GM12874 (cell line): ENCODE data around the gene LPIN1.

Source experiments
- TF ChIP-seq, protein P1 (sequence below): IDR thresholded peaks from 2 replicates; pipeline ENCODE4 v1.5.1; 2011; ENCODE audit warnings: low read depth, mild to moderate bottlenecking, control low read depth, low read length, moderate library complexity; ENCODE audit not compliant: insufficient read depth

LPIN1 gene

DNA sequence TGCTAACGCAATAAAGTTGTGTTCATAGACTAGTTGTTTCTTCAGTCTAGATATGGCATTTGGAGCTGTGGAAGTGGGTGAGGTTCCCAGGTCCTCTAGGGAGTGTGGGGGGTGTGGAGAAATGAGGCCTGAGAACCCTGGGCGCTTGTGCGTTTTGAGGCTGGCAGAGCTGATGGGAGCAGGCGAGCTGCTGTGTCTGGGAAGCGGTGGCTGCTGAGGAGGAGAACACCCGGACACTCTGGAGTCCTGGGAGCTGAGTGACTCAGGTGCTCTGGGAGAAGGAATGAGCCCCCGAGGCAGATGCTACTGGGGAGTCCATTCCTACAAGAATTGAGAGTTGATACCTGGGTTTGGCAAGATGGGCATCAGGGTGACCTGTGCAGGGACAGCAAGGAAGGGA, 67.5 kb downstream of the LPIN1 start:
- TF ChIP-seq, protein P1, sequence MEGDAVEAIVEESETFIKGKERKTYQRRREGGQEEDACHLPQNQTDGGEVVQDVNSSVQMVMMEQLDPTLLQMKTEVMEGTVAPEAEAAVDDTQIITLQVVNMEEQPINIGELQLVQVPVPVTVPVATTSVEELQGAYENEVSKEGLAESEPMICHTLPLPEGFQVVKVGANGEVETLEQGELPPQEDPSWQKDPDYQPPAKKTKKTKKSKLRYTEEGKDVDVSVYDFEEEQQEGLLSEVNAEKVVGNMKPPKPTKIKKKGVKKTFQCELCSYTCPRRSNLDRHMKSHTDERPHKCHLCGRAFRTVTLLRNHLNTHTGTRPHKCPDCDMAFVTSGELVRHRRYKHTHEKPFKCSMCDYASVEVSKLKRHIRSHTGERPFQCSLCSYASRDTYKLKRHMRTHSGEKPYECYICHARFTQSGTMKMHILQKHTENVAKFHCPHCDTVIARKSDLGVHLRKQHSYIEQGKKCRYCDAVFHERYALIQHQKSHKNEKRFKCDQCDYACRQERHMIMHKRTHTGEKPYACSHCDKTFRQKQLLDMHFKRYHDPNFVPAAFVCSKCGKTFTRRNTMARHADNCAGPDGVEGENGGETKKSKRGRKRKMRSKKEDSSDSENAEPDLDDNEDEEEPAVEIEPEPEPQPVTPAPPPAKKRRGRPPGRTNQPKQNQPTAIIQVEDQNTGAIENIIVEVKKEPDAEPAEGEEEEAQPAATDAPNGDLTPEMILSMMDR: no peak

DNA sequence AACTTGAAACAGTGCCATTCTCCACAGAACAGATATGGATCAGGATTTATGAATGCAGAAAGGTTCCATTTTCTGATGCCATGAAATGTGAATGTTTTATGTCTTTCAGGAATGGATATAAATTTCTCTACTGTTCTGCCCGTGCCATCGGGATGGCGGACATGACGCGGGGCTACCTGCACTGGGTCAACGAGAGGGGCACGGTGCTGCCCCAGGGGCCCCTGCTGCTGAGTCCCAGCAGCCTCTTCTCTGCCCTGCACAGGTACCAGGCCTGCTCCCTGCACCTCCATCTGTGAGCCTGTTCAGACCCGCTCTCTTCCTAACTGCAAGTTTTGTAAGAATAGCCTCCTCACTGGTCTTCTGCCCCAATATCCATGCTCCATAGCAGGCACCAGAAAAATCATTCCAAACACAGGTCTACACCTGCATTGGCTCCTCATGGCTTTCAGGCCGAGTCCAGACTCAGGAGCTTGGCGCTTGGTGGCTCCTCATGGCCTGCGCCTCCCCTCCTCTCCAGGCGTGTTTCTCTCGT, 68.6 kb downstream of the LPIN1 start:
- TF ChIP-seq, protein P1: no peak

DNA sequence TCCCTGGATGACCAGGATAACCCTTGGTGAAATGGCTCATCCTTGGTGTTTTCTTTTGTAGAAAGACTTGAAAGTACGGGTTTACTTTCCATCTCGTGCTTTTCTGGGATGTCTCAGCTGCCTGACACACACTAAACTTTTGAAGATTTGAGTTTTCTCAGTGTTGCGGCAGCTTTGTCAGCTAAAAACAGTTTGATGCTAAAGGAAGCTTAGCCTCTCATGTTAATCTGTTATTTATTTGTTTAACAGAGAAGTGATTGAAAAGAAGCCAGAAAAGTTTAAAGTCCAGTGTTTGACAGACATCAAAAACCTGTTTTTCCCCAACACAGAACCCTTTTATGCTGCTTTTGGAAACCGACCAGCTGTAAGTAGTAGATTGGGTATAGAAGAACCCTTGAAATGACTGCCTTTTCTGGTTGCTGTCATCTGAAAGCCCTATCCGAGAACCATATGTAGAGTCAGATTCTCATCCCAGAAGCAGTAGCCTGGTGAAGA, 72.8 kb downstream of the LPIN1 start:
- TF ChIP-seq, protein P1: no peak

DNA sequence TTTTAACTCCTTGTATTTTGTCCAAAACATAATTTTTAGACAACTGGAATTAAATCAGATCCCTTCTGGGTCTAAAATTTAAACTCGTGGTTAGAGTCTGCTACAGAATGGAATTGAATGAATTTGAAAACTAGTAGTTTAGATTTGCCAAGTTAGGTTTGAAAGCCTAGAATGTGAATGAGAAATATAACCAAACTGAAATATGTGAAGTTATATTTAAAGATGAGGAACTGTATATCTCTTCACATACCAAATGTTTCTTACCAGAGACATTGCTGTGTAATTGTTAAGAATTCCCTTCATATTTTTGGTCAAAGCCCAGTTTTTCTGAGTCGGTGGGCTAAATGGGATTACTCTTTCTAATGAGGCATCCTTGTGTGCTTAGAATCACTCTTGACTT, 74.2 kb downstream of the LPIN1 start:
- TF ChIP-seq, protein P1: no peak

DNA sequence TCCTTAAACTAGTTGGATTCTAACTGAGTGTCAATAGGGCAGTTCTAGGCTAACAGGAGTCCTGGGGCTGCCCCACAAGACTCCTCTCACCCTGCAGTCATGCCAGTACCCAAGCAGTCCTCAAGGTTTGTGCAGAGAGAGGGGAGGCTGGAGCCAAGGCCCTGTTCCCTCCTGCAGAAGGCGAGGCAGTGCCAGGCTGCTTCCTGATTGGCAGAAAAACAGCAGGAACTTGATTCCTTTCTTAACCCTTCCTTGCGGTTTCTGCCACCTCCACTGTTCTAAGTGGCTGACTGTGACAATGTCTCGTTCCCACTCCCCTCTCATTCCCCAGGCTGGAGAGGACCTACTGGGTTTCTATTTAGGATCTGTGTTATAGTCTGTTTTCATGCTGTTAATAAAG, 75.3 kb downstream of the LPIN1 start:
- TF ChIP-seq, protein P1: no peak

DNA sequence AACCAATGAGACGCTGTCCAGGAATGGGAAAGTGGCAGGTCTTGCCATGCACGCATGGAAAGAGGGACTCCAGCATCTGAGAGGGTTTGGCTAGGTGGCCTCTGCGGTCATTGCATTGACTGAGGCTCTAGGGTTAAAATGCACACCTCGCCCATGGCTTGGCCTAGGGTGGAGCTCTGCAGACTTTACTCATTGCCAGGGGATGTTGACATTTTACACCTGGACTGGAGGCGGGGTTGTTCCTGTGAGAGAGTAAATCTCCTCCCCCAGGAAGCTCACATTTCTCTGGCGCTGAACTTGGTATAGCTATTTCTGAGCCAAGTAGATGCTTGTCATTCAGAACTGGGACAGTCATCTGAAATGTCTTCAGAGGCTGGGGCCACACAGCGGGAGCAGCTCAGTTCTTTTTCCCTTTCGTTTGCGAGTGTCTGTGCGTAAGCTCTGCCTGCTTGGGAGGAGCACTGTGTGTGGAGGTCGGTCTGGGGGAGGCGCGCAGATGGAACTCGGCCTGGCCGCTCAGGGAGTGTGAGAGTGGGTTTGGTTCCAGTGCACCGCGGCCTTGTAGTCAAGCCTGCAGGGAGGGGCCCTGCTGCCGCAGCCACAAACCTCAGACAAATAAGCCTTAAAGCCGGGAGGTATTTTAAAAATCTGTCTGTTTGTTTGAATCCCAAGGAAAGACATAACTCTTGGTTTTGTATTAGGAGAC, 76.5 kb downstream of the LPIN1 start:
- TF ChIP-seq, protein P1: no peak

DNA sequence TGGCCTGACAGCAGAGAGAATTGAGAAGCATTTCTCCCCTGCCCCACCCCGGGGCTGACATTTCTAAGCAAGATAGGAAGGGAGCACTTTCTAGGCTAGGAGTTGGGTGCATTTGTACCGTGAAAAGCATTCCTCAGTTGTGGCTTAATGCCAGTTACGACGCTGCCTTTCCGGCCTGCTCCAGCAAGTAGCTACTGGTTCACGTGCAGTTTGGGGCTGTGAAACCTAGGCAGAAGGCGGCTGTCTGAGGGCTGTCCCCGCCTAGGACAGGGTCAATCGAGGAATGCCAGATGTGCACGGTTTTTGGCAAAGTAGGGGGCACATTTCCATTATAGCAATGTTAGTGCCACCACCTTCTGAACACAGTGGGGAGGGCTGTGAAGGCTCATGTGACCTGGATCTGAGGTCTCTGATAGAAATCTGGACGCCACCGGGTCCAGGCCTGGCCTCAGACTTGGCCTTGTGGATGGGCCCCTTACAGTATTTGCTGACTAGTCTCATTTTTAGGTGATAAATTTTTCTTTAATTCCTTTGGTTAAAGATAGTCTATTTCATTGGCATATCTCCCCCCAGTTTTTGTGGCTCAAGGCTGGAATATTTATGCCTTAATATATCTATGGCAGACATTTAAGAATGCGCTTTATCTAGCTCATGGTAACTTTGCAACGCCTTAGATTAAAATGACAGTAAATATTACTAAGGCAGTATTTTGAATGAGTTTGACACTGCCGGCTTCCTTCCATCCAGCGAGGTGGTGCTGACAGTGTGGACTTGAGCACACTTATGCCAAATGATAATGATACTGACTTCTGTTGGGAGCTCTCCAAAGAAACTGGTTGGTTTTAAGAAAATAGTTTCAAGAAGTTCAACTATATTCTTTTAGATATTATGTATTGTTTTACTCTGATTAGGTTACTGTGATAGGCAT, 78.7 kb downstream of the LPIN1 start:
- TF ChIP-seq, protein P1: no peak
